ENCODE measurements around the gene PDCL3. TPM values are rescaled to one million over a fixed set of nuclear protein-coding genes. Genes with fewer than 3 reads are reported as not detected.

PDCL3 gene
- total and polyA plus RNA-seq, 2 donors (not counting 3 experiments of a cell fraction or from before 2014, with no cell fraction given) = 19.4 to 32.8 TPM

GRCh38 chr2:100518801-100519200, 44.0 kb upstream of the PDCL3 start:
- intact Hi-C loops (cut with micrococcal nuclease) (no loop called here), dilution Hi-C loops (cut with MboI; ENCODE audit: extremely low pct_ligation_motif_present, low sequenced_read_pairs) (no loop called here)
- Histone ChIP-seq H2AFZ (ENCODE audit: low read depth, low read length) (no peak overlapping the region), H3K27ac (ENCODE audit: insufficient read depth, low read depth, low read length) (no peak overlapping the region), H3K27me3 (ENCODE audit: control insufficient read depth in 2 of 2, insufficient read depth in 2 of 2, low read length in 2 of 2) (no peaks in the 10 kb centered on the region), H3K9ac (replicated peaks; ENCODE audit: extremely low read depth, insufficient read depth, low read length) (no peak overlapping the region), H3K4me2 (ENCODE audit: insufficient read depth, low read length) (no peak overlapping the region), H4K20me1 (replicated peaks; ENCODE audit: control insufficient read depth, extremely low read depth, insufficient read depth, low read length) (no peaks in the 10 kb centered on the region), H3K9me1 (replicated peaks; ENCODE audit: control insufficient read depth, extremely low read depth, insufficient read depth, low read length) (no peaks in the 10 kb centered on the region), H3K79me2 (ENCODE audit: control insufficient read depth, insufficient read depth, low read length) (no peaks in the 10 kb centered on the region), H3K9me3 (replicated peaks; ENCODE audit: control insufficient read depth, insufficient read depth, low read length) (no peaks in the 10 kb centered on the region), H3K4me1 (ENCODE audit: control insufficient read depth, extremely low read depth, insufficient read depth, low read length) (no peaks in the 10 kb centered on the region), H3K4me3 (replicated peaks in 1 of 3; ENCODE audit: insufficient read depth in 1 of 3, low read depth in 1 of 3, low read length in 3 of 3) (no peak overlapping the region), H3K36me3 (ENCODE audit: control insufficient read depth in 2 of 2, extremely low read depth in 1 of 2, insufficient read depth in 2 of 2, low read length in 2 of 2) (no peaks in the 10 kb centered on the region)
- BruUV-seq (replicated peaks) = no TSS peak
- no peak for FAIRE-seq
- no peak for DNase-seq (ENCODE audit: low read depth, low spot score)
- TF ChIP-seq FOS (IDR thresholded peaks at IDR 0.05; ENCODE audit: borderline replicate concordance, insufficient read depth, low read length) = no peak
- no peak for TF ChIP-seq POLR2AphosphoS5 (IDR thresholded peaks at IDR 0.05; ENCODE audit: insufficient read depth, low read depth, low read length)
- no peak for TF ChIP-seq MAX (IDR thresholded peaks at IDR 0.05; ENCODE audit: insufficient read depth, insufficient read length)
- TF ChIP-seq GATA2 (IDR thresholded peaks at IDR 0.05; ENCODE audit: insufficient read depth, insufficient read length, low read depth, low read length) = no peak
- no peak for TF ChIP-seq JUN (IDR thresholded peaks at IDR 0.05; ENCODE audit: borderline replicate concordance, insufficient read depth, insufficient read length, low read depth)
- no peak for TF ChIP-seq POLR2A (IDR thresholded peaks at IDR 0.05; ENCODE audit: low read depth, low read length)
- no peak for TF ChIP-seq CTCF (IDR thresholded peaks at IDR 0.05; ENCODE audit: extremely low read depth in 1 of 2, insufficient read depth in 1 of 2, low read depth in 1 of 2, low read length in 2 of 2)
- TF ChIP-seq MYC (IDR thresholded peaks at IDR 0.05; ENCODE audit: low read depth, low read length) = no peak
- TF ChIP-seq EZH2 (IDR thresholded peaks at IDR 0.05; ENCODE audit: borderline replicate concordance, low read depth, low read length, severe bottlenecking) = no peak
- ChIA-PET CTCF (no interaction called here), POLR2A (no interaction called here)
